Neural crest cell (in vitro differentiated cells): ENCODE measurements around the gene HS3ST5. TPM values are rescaled to one million over a fixed set of nuclear protein-coding genes. Genes with fewer than 3 reads are reported as not detected.
"Not testable (repeated sequence)": the region's sequence is repeated elsewhere in the genome, so short reads cannot be mapped to it uniquely, and the experiment has no call there.

Experiments used
- DNase-seq: peaks from one replicate; pipeline ENCODE4 v3.0.0; 2021; ENCODE audit warnings: low read depth, mixed read lengths, low spot score
- H3K27ac Mint-ChIP-seq: one replicate; pipeline ENCODE4 v1.8.0; 2021; ENCODE audit warnings: mild to moderate bottlenecking, mixed read lengths; ENCODE audit not compliant: unreplicated experiment
- H3K27me3 Mint-ChIP-seq: 2 replicates; pipeline ENCODE4 v1.8.0; 2021; ENCODE audit warnings: low read depth, mild to moderate bottlenecking, mixed read lengths
- H3K36me3 Mint-ChIP-seq: 2 replicates; pipeline ENCODE4 v1.8.0; 2021; ENCODE audit warnings: low read depth, mild to moderate bottlenecking, mixed read lengths
- H3K4me1 Mint-ChIP-seq: 2 replicates; pipeline ENCODE4 v1.8.0; 2021; ENCODE audit warnings: mixed read lengths
- H3K4me3 Mint-ChIP-seq: one replicate; pipeline ENCODE4 v1.8.0; 2021; ENCODE audit warnings: mild to moderate bottlenecking, mixed read lengths
- H3K9me3 Mint-ChIP-seq: 2 replicates; pipeline ENCODE4 v1.8.0; 2021; ENCODE audit warnings: mixed read lengths
- CTCF ChIP-seq: fragments of 200-600 bp; sonication (generic); conservative IDR thresholded peaks from 2 replicates; pipeline ENCODE4 v1.5.0; 2021; ENCODE audit warnings: antibody characterized with exemption, mild to moderate bottlenecking
- total RNA-seq: library from RNA; stranded (reverse); gene quantifications from 2 replicates; pipeline ENCODE4 v1.2.1, GENCODE V29; 2021

HS3ST5 gene
- total RNA-seq, 1 donor from 2014 or later, result 0.26 TPM

GRCh38 chr6:114051031-114051430 is 291.8 kb downstream of the HS3ST5 start:
- Mint-ChIP-seq H3K27ac (no peak overlapping the region), H3K4me1 (no peaks in the 10 kb centered on the region), H3K9me3 (peaks cover 6% of the 10 kb centered on the region), H3K36me3 (no peaks in the 10 kb centered on the region), H3K4me3 (no peak overlapping the region), H3K27me3 (no peaks in the 10 kb centered on the region)
- no peak for DNase-seq
- TF ChIP-seq CTCF, result no peak

GRCh38 chr6:114049367-114049966 is 293.4 kb downstream of the HS3ST5 start:
- Mint-ChIP-seq H3K27ac (no peak overlapping the region), H3K4me1 (no peaks in the 10 kb centered on the region)
- TF ChIP-seq CTCF, result no peak

GRCh38 chr6:114044566-114044965 is 298.3 kb downstream of the HS3ST5 start:
- H3K9me3 Mint-ChIP-seq, result peaks cover 12% of the 10 kb centered on the region
- not testable (repeated sequence) for H3K27ac Mint-ChIP-seq, H3K4me1 Mint-ChIP-seq, H3K4me3 Mint-ChIP-seq, DNase-seq, H3K36me3 Mint-ChIP-seq, H3K27me3 Mint-ChIP-seq

More at GRCh38 chr6:114049367-114049966, 293.4 kb downstream of the HS3ST5 start:
- Mint-ChIP-seq H3K9me3 (peaks cover 9% of the 10 kb centered on the region), H3K36me3 (no peaks in the 10 kb centered on the region), H3K27me3 (no peaks in the 10 kb centered on the region), H3K4me3 (no peak overlapping the region)
- DNase-seq, result no peak

GRCh38 chr6:114042267-114043016 is 300.4 kb downstream of the HS3ST5 start:
- TF ChIP-seq CTCF, result no peak
- no peak for DNase-seq
- H3K4me1 Mint-ChIP-seq, result no peaks in the 10 kb centered on the region
- H3K9me3 Mint-ChIP-seq, result peaks cover 8% of the 10 kb centered on the region
- H3K4me3 Mint-ChIP-seq, result no peak overlapping the region
- no peaks in the 10 kb centered on the region for H3K27me3 Mint-ChIP-seq
- no peaks in the 10 kb centered on the region for H3K36me3 Mint-ChIP-seq
- no peak overlapping the region for H3K27ac Mint-ChIP-seq

GRCh38 chr6:114040871-114041270 is 302.0 kb downstream of the HS3ST5 start:
- H3K27ac Mint-ChIP-seq, result no peak overlapping the region
- H3K4me3 Mint-ChIP-seq, result no peak overlapping the region
- H3K9me3 Mint-ChIP-seq, result peaks cover 6% of the 10 kb centered on the region
- no peaks in the 10 kb centered on the region for H3K27me3 Mint-ChIP-seq
- TF ChIP-seq CTCF, result no peak
- H3K4me1 Mint-ChIP-seq, result no peaks in the 10 kb centered on the region
- no peaks in the 10 kb centered on the region for H3K36me3 Mint-ChIP-seq
- DNase-seq, result no peak

- Mint-ChIP-seq H3K27ac (no peak overlapping the region), H3K9me3 (peaks cover 7% of the 10 kb centered on the region), H3K4me3 (no peak overlapping the region), H3K27me3 (no peaks in the 10 kb centered on the region), H3K36me3 (no peaks in the 10 kb centered on the region), H3K4me1 (no peaks in the 10 kb centered on the region)
- no peak for TF ChIP-seq CTCF
- no peak for DNase-seq
Measured at GRCh38 chr6:114039841-114040240, 303.0 kb downstream of the HS3ST5 start.
